Activated naive CD4-positive, alpha-beta T cell treated with anti-CD3 and anti-CD28 coated beads, Interleukin-2, amount 50 U/mL, for 24 hours (primary cell): Measurements from ENCODE around the gene ZNHIT2.

ENCODE experiments used
- H3K27ac Mint-ChIP-seq: one replicate; pipeline ENCODE4 v1.8.0; 2021; ENCODE audit warnings: mild to moderate bottlenecking, mixed read lengths
- H3K27me3 Mint-ChIP-seq: one replicate; pipeline ENCODE4 v1.8.0; 2021; ENCODE audit warnings: mixed read lengths
- H3K36me3 Mint-ChIP-seq: one replicate; pipeline ENCODE4 v1.8.0; 2021; ENCODE audit warnings: mixed read lengths
- H3K4me1 Mint-ChIP-seq: one replicate; pipeline ENCODE4 v1.8.0; 2021; ENCODE audit warnings: mixed read lengths
- H3K4me3 Mint-ChIP-seq: one replicate; pipeline ENCODE4 v1.8.0; 2021; ENCODE audit warnings: mild to moderate bottlenecking, mixed read lengths
- H3K9me3 Mint-ChIP-seq: one replicate; pipeline ENCODE4 v1.8.0; 2021; ENCODE audit warnings: mixed read lengths

Gene ZNHIT2

DNA sequence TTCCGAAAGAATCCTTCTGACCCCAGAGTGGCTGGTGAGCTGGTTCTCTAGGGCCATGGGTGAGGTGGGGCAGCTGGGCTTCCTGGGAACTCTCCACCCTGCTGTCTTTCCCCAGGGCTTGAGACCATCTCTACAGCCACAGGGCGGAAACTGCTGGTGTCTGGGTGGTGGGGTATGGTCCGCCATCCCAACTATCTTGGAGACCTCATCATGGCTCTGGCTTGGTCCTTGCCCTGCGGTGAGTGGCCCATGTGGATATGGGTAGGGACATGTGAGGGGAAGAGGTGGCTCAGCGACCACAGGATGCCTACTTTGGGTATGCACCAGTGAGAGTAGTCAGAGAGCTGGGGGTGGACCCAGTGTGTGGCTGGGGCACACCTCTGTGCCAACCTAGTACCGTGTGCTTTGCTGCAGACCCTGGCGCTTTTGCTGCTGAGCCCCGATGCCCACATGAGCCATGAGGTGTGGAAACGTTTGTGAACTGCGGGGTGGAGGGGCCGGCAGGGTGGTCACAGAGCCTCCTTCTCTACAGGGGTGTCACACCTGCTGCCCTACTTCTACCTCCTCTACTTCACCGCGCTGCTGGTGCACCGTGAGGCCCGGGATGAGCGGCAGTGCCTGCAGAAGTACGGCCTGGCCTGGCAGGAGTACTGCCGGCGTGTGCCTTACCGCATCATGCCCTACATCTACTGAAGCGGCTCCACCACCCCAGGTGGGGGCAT, 2.0 kb downstream of the ZNHIT2 start:
- peaks cover 14% of the 10 kb centered on the region for H3K36me3 Mint-ChIP-seq
- H3K4me1 Mint-ChIP-seq = peaks cover 61% of the 10 kb centered on the region
- H3K4me3 Mint-ChIP-seq = peak overlapping the region; percentile 91
- no peaks in the 10 kb centered on the region for H3K9me3 Mint-ChIP-seq
- peak overlapping the region; percentile 96 for H3K27ac Mint-ChIP-seq
- no peaks in the 10 kb centered on the region for H3K27me3 Mint-ChIP-seq

DNA sequence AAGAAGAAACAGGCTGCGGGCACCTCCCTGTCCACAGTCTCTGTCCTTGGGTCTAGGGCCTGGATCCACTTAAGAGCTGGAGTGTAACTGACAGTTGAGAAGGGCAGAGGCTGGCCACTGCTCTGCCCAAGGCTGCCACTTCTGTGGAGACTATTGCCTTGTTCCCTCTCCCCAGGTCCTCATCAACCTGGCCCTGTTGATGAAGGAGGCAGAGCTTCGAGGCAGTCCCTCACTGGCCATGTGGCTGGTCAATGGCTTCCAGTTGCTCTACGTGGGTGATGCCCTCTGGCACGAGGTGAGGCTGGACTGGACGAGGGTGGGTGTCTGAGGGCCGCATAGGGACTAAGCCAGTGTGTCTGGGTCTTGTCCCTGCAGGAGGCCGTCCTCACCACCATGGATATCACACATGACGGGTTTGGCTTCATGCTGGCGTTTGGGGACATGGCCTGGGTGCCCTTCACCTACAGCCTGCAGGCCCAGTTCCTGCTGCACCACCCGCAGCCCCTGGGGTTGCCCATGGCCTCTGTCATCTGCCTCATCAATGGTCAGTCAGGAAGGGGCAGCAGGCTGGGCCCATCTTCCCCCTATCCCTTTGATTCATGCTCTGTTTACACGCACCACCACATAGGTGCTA, 2.8 kb downstream of the ZNHIT2 start:
- Mint-ChIP-seq H3K36me3 (peaks cover 12% of the 10 kb centered on the region), H3K4me1 (peaks cover 58% of the 10 kb centered on the region), H3K9me3 (no peaks in the 10 kb centered on the region), H3K4me3 (peak overlapping the region; percentile 49), H3K27ac (peak overlapping the region; percentile 55), H3K27me3 (no peaks in the 10 kb centered on the region)

DNA sequence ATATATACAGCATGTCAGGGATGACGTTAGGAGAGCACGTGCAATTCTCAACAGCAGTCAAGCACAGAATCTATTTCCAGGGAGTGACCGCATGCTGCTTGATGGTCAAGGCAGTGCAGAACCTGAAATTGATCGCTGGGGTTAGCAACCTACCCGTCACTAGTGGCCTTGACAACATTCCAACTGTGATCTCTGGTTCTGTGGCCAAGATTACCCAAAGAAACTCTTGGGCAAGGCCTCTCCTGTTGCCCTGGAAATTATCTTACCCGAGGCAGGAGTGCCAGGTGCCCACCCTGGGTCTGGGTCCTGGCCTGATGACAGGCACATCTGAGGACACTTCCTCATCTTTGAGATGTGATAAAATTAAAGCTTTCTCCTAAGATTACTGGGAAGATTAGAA, 3.7 kb downstream of the ZNHIT2 start:
- peaks cover 12% of the 10 kb centered on the region for H3K36me3 Mint-ChIP-seq
- H3K27me3 Mint-ChIP-seq = no peaks in the 10 kb centered on the region
- peaks cover 54% of the 10 kb centered on the region for H3K4me1 Mint-ChIP-seq
- no peaks in the 10 kb centered on the region for H3K9me3 Mint-ChIP-seq
- peak overlapping the region; percentile 87 for H3K4me3 Mint-ChIP-seq
- H3K27ac Mint-ChIP-seq = peak overlapping the region; percentile 55

DNA sequence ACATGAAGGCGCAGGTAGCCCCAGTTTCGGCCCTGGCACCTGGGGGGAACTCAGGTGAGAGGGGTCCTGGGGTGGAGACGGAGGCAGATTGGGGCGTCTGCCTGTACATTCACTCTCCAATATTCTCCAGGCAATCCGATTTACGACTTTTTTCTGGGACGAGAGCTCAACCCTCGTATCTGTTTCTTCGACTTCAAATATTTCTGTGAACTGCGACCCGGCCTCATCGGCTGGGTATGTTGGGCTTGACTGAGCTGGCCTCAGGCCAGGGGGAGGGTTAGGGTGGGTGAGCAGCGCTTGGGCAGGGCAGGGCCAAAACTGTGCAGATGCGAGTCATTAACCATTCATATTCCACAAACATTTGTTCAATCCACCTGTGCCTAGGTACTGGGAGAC, 4.1 kb downstream of the ZNHIT2 start:
- H3K4me3 Mint-ChIP-seq = peak overlapping the region; percentile 87
- H3K9me3 Mint-ChIP-seq = no peaks in the 10 kb centered on the region
- peaks cover 49% of the 10 kb centered on the region for H3K4me1 Mint-ChIP-seq

DNA sequence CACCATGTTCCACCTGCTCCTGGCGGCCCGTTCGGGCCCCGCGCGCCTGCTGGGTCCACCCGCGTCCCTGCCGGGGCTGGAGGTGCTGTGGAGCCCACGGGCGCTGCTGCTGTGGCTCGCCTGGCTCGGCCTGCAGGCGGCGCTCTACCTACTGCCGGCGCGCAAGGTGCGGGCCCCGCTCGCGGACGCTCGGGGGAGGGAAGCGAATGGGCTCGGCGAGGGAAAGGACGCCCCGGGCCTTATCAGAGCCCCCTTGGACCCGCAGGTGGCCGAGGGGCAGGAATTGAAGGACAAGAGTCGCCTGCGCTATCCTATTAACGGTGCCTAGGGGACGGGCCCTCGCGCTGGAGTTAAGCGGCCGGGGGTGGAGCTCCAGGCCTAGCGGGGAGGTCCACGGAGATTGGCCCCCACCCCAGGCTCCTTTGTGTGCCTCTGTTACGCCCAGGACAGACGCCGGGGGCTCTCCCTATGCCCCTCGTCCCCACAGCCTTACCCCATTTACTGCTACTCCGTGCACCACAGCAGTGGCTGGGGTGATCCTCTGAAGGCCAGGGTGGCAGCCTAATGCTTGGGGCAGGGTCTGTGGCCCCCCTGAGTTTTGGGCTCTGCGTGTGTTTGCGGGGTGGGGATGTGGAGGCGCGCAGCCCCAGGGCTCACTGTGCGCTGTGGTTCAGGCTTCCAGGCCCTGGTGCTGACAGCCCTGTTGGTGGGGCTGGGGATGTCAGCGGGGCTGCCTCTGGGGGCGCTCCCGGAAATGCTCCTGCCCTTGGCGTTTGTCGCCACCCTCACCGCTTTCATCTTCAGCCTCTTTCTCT, 4.7 kb downstream of the ZNHIT2 start:
- Mint-ChIP-seq H3K4me3 (peak overlapping the region; percentile 87), H3K27me3 (no peaks in the 10 kb centered on the region), H3K9me3 (no peaks in the 10 kb centered on the region), H3K4me1 (peaks cover 45% of the 10 kb centered on the region), H3K36me3 (peaks cover 5% of the 10 kb centered on the region), H3K27ac (peak overlapping the region; percentile 84)

More for the DNA sequence above, 4.1 kb downstream of the ZNHIT2 start:
- peak overlapping the region; percentile 84 for H3K27ac Mint-ChIP-seq
- no peaks in the 10 kb centered on the region for H3K27me3 Mint-ChIP-seq
- H3K36me3 Mint-ChIP-seq = peaks cover 7% of the 10 kb centered on the region

DNA sequence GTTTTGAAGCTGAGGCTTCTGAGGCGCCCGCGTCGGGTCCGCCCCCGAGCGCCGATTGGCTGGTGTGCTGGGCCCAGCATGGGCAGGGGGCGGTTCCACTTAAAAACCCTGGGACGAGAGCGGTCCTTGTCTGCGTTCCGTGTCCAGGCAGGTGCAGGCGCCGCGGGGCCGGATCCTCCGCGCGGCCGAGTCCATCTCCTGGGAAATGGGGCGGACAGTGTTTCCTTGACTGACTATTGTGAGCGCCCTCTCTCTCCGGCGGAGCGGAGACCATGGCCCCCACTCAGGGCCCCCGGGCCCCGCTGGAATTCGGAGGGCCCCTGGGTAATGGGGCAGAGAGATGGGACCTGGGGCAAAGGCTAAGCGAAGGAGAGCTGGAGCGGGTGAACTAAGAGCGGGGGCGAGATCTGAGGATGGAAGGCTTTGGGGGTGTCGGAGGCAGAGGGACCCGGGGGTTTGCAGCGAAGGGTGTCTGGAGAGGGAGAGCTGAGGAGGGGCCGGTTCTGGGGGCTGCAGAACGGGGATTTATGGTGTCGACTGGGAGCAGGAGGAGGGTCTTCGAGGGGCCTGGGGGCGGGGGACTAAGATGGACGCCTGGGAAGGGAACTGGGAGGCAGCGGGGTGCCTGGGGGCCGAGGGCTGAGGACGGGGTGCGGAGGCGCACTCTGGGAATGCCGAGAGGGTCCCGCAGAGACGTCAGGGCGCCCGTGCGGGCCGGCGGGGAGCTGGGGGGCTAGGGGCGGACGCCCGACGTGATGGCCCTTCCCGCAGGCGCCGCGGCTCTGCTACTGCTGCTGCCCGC, 5.6 kb downstream of the ZNHIT2 start, which contains the start of gene TM7SF2:
TM7SF2 (plus strand) TSS at position 129 of the 802 bp plus-strand sequence; CDS start at position 273, 144 bp downstream.
- H3K36me3 Mint-ChIP-seq = peaks cover 5% of the 10 kb centered on the region

DNA sequence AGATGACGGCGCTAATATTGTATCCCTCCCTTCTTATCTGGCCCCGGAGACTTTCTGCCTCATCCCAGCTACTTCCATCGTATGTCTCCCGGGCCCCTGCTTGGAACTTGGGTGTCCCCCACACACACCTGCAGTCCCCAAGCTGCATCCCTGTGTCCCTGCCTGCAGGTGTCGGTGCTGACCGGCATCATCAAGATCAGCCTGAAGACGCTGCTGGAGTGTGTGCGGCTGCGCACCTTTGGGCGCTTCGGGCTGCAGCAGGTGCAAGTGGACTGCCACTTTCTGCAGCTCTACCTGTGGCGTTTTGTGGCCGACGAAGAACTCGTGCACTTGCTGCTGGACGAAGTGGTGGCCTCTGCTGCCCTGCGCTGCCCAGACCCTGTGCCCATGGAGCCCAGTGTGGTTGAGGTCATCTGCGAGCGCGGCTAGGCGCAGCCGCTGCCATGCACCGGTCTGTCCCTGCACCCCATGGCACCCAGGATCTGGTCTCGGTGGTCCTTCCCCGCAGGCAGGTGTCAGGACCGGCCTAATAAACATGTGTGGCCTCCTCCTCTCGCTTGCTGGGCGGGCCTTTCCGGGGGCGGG, 6.2 kb downstream of the ZNHIT2 start:
- no peak overlapping the region for H3K27ac Mint-ChIP-seq
- peaks cover 48% of the 10 kb centered on the region for H3K4me1 Mint-ChIP-seq
- peaks cover 4% of the 10 kb centered on the region for H3K36me3 Mint-ChIP-seq
- H3K4me3 Mint-ChIP-seq = peak overlapping the region; percentile 87
- H3K9me3 Mint-ChIP-seq = no peaks in the 10 kb centered on the region
- no peaks in the 10 kb centered on the region for H3K27me3 Mint-ChIP-seq

More for the DNA sequence above, 5.6 kb downstream of the ZNHIT2 start, which contains the start of gene TM7SF2:
- Mint-ChIP-seq H3K4me1 (peaks cover 44% of the 10 kb centered on the region), H3K9me3 (no peaks in the 10 kb centered on the region), H3K27me3 (no peaks in the 10 kb centered on the region), H3K27ac (peak within 1 kb of the TSS; percentile 59), H3K4me3 (peak within 1 kb of the TSS; percentile 87)

DNA sequence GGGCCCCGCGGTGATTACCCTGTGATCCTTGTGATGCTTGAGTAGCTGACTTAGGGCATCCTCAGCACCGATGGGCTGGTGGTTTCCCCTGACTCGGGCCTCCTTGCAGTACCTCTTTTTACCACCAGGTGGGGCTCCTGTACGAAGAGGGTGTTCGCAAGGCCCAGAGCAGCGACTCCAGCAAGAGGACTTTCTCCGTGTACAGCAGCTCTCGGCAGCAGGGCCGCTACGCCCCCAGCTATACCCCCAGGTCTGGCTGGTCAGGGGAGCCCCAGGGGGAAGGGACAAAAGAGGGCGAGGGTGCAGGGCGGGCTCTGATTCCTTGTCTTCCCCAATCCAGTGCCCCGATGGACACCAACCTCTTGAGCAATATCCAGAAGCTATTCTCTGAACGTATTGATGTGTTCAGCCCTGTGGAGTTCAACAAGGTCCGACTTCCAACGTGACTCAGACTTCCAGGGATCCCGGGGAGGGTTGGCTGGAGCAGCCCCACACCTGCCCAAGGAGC, 7.1 kb downstream of the ZNHIT2 start:
- H3K27me3 Mint-ChIP-seq = no peaks in the 10 kb centered on the region
- H3K4me3 Mint-ChIP-seq = peak overlapping the region; percentile 33
- H3K4me1 Mint-ChIP-seq = peaks cover 41% of the 10 kb centered on the region
- peak overlapping the region; percentile 55 for H3K27ac Mint-ChIP-seq
- no peaks in the 10 kb centered on the region for H3K9me3 Mint-ChIP-seq
- H3K36me3 Mint-ChIP-seq = peaks cover 4% of the 10 kb centered on the region

DNA sequence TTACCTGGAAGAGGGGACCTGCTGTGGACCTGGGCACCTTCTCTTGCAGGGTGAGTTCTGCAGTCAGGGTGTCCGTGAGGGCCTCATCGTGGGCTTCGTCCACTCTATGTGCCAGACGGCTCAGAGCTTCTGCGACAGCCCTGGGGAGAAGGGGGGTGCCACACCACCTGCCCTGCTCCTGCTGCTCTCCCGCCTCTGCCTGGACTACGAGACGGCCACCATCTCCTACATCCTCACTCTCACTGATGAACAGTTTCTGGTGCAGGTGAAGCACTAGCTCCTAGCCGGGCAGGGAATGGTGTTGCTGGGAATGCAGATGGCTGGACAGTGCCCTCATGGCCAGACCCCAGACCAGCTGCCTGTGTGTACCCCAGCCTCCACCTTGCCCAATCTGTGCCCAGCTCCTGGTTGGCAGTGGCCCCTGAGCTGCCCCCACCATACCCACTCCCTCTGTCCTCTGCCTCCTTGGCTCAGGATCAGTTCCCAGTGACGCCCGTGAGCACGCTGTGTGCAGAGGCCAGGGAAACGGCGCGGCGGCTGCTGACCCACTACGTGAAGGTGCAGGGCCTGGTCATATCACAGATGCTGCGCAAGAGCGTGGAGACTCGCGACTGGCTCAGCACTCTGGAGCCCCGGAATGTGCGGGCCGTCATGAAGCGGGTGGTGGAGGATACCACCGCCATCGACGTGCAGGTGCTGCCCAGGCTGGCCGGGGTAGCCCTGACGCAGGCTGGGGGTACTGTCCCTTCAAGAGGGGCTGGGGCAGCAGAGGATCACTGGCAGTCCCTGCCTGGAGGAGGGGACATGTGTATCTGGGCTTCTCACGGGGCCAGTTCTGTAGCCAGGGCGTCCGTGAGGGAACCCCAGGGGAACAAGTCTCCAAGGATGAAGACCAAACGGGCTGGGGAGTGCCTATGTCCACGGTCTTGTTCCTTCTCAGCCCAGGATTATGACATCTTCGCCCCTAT, 8.0 kb downstream of the ZNHIT2 start:
- H3K4me3 Mint-ChIP-seq = no peak overlapping the region
- peaks cover 4% of the 10 kb centered on the region for H3K36me3 Mint-ChIP-seq
- H3K27me3 Mint-ChIP-seq = no peaks in the 10 kb centered on the region
- no peak overlapping the region for H3K27ac Mint-ChIP-seq
- peaks cover 43% of the 10 kb centered on the region for H3K4me1 Mint-ChIP-seq
- no peaks in the 10 kb centered on the region for H3K9me3 Mint-ChIP-seq

DNA sequence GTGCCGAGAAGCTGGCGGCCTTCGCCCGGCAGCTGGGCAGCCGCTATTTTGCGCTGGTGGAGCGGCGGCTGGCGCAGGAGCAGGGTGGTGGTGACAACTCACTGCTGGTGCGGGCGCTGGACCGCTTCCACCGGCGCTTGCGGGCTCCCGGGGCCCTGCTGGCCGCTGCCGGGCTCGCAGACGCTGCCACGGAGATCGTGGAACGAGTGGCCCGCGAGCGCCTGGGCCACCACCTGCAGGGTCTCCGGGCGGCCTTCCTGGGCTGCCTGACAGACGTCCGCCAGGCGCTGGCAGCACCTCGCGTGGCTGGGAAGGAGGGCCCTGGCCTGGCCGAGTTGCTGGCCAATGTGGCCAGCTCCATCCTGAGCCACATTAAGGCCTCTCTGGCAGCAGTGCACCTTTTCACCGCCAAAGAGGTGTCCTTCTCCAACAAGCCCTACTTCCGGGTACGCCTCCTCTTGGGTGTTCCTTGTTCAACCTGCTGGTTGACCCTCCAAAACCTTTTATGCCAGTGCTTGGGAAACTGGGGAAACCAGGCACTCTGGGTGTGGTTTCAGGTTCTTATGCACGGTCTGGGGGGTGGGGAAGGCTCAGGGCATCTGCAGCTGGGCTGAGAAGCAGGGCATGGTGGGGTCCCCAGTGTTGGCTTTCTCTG, 8.9 kb downstream of the ZNHIT2 start:
- no peaks in the 10 kb centered on the region for H3K9me3 Mint-ChIP-seq
- no peak overlapping the region for H3K27ac Mint-ChIP-seq
- no peak overlapping the region for H3K4me3 Mint-ChIP-seq
- peaks cover 2% of the 10 kb centered on the region for H3K36me3 Mint-ChIP-seq
- H3K27me3 Mint-ChIP-seq = no peaks in the 10 kb centered on the region
- peaks cover 41% of the 10 kb centered on the region for H3K4me1 Mint-ChIP-seq

DNA sequence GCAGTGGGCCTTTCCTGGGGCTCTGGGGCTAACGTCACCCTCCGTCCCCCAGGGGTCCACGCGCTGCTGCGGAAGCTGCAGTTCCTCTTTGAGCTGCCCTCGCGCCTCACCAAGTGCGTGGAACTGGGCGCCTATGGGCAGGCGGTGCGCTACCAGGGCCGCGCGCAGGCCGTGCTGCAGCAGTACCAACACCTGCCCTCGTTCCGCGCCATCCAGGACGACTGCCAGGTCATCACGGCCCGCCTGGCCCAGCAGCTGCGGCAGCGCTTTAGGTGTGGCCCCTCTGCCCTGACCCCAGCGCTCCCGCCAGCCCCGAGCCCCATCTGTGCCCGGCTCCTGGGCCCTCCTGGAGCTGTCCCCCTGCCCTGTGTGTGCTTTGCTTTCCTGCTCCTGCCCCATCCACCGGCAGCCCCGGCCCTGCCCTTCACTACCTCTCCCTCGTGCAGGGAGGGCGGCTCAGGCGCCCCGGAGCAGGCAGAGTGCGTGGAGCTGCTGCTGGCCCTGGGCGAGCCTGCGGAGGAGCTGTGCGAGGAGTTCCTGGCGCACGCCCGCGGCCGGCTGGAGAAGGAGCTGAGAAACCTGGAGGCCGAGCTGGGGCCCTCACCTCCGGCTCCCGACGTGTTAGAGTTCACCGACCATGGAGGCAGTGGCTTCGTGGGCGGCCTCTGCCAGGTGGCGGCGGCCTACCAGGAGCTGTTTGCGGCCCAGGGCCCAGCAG, 9.6 kb downstream of the ZNHIT2 start:
- Mint-ChIP-seq H3K27ac (no peak overlapping the region), H3K4me1 (peaks cover 41% of the 10 kb centered on the region), H3K9me3 (no peaks in the 10 kb centered on the region)

DNA sequence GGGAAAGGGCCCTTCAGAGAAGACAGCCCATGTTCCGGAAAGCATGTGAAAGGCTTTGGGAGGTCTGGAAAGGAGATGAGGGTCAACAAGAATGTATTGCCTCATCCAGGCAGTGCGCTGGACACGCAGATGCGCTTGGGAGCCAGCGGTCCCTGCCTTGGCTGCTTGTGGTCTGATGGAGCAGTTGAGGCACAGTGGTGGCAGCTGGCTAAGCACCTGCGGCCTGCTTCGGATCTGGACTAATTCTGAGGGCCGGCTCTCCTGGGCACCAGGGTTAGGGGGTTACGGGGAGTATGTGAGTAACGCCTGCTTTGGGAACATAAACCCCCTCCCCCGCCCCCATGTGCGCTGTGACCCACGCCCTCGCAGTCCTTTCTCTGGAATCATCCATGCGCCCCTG, 10.4 kb downstream of the ZNHIT2 start:
- Mint-ChIP-seq H3K9me3 (no peaks in the 10 kb centered on the region), H3K27ac (no peak overlapping the region), H3K36me3 (peaks cover 2% of the 10 kb centered on the region), H3K4me3 (no peak overlapping the region), H3K4me1 (peaks cover 41% of the 10 kb centered on the region), H3K27me3 (no peaks in the 10 kb centered on the region)

More for the DNA sequence above, 9.6 kb downstream of the ZNHIT2 start:
- Mint-ChIP-seq H3K27me3 (no peaks in the 10 kb centered on the region), H3K36me3 (peaks cover 2% of the 10 kb centered on the region), H3K4me3 (no peak overlapping the region)

DNA sequence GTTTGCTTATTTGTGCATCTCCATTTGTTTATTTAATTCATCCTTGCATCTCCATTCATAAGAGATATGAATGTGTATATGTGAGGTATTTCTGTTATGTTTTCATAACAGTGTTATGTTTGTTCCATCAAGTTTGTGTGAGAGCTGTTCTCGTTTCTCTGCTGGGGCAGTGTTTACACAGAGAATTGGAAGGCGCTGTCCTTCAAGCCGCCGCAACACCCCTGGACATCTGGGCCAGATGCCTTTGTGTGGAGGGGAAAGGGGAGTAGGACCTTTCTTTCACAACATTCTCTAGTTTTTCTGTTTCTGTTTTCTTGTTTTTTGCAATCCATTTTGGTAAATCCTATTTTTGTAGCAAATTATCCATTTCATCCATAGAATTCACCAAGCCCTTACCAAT, 12.9 kb downstream of the ZNHIT2 start:
- no peaks in the 10 kb centered on the region for H3K9me3 Mint-ChIP-seq
- H3K4me3 Mint-ChIP-seq = no peak overlapping the region
- H3K36me3 Mint-ChIP-seq = peaks cover 2% of the 10 kb centered on the region
- no peaks in the 10 kb centered on the region for H3K27me3 Mint-ChIP-seq
- H3K4me1 Mint-ChIP-seq = peaks cover 21% of the 10 kb centered on the region
- H3K27ac Mint-ChIP-seq = no peak overlapping the region
